HCT116 (cell line): ENCODE measurements around the gene CERS6. TPM values are rescaled to one million over a fixed set of nuclear protein-coding genes. Genes with fewer than 3 reads are reported as not detected.

Experiments
- ATAC-seq: fragments of 200-7000 bp; cut with Tn5 transposase; 2 replicates; pipeline ENCODE4 v1.9.1; 2020; ENCODE audit warnings: mild to moderate bottlenecking, moderate library complexity
- BruUV-seq: library from RNA; stranded (reverse); fragments of 400-500 nt; replicated peaks from 2 replicates; lab custom pipeline; 2021; lab: Mats Ljungman, UMichigan
- CTCF ChIA-PET: fragments of 300-600 bp; sonication (Branson Sonifier 250); formaldehyde crosslinking; loops from one replicate; lab custom pipeline; 2021; ENCODE audit warnings: antibody characterized with exemption; lab: Charles Lee
- POLR2A ChIA-PET: fragments of 300-600, 350-600 bp; sonication (Branson Sonifier 250); formaldehyde crosslinking; loops from one replicate; lab custom pipeline; 2021; ENCODE audit warnings: antibody characterized with exemption; lab: Charles Lee
- RAD21 ChIA-PET, 2 experiments: fragments of 300-600 bp; sonication (Branson Sonifier 250); formaldehyde crosslinking; loops; one replicate each; lab custom pipeline; 2023; ENCODE audit warnings: low total read pairs in 2 of 2; ENCODE audit not compliant: uncharacterized antibody in 2 of 2, unreplicated experiment in 2 of 2, low non-redundant PET in 1 of 2; lab: Charles Lee
- DNase-seq: peaks from one replicate; pipeline ENCODE4 v3.0.0-alpha.2; 2010; ENCODE audit warnings: low read depth, low spot score
- H2AFZ ChIP-seq: fragments of 200-600 bp; shearing (Covaris generic), sonication (generic); 2 replicates; pipeline ENCODE4 v1.6.1; 2017; ENCODE audit warnings: low read depth, mixed run types, mixed read lengths, antibody characterized with exemption, low read length; ENCODE audit not compliant: poor library complexity, severe bottlenecking
- H3K27ac ChIP-seq: 2 replicates; pipeline ENCODE4 v1.5.1; 2012; ENCODE audit warnings: low read depth, low read length
- H3K27me3 ChIP-seq: fragments of 200-600 bp; sonication (generic); 2 replicates; pipeline ENCODE4 v1.6.1; 2016; ENCODE audit warnings: mixed run types, low read length, mixed read lengths; ENCODE audit not compliant: insufficient read depth
- H3K36me3 ChIP-seq, 2 experiments: fragments of 200-500 bp in 1 of 2; fragments of 200-600 bp in 1 of 2; sonication (Bioruptor generic) in 1 of 2; sonication (generic) in 1 of 2; 2 replicates each; pipeline versions ENCODE4 v1.5.1 to v1.6.1; 2014 to 2016; ENCODE audit warnings: low read length in 2 of 2, inconsistent platforms in 1 of 2, mixed read lengths in 1 of 2, mixed run types in 1 of 2; ENCODE audit not compliant: insufficient read depth in 2 of 2, control insufficient read depth in 1 of 2
- H3K4me1 ChIP-seq, 2 experiments: fragments of 200-600 bp in 1 of 2; sonication (generic) in 1 of 2; 2 replicates each; pipeline versions ENCODE4 v1.5.1 to v1.6.1; 2012 to 2017; ENCODE audit warnings: low read length in 2 of 2, inconsistent platforms in 1 of 2, mild to moderate bottlenecking in 1 of 2, mixed read lengths in 1 of 2, mixed run types in 1 of 2, moderate library complexity in 1 of 2; ENCODE audit not compliant: insufficient read depth in 2 of 2, control insufficient read depth in 1 of 2
- H3K4me2 ChIP-seq: fragments of 200-600 bp; sonication (generic); 2 replicates; pipeline ENCODE4 v1.6.1; 2017; ENCODE audit warnings: mixed run types, low read length, mixed read lengths
- H3K4me3 ChIP-seq, 2 experiments: fragments of 200-600 bp in 1 of 2; sonication (generic) in 1 of 2; replicated peaks in 1 of 2; 2 replicates each; pipeline ENCODE4 v1.5.1; 2011 to 2016; ENCODE audit warnings: low read length in 2 of 2, control low read depth in 1 of 2, low read depth in 1 of 2, mild to moderate bottlenecking in 1 of 2, mixed read lengths in 1 of 2, mixed run types in 1 of 2
- H3K79me2 ChIP-seq: fragments of 200-600 bp; sonication (generic); 2 replicates; pipeline ENCODE4 v1.6.1; 2017; ENCODE audit warnings: mild to moderate bottlenecking, mixed run types, low read length, moderate library complexity, mixed read lengths; ENCODE audit not compliant: insufficient read depth
- H3K9ac ChIP-seq: fragments of 200-600 bp; sonication (generic); 2 replicates; pipeline ENCODE4 v1.6.1; 2016; ENCODE audit warnings: low read length, mixed read lengths
- H3K9me2 ChIP-seq: fragments of 200-600 bp; sonication (generic), shearing (Covaris generic); 2 replicates; pipeline ENCODE4 v1.6.1; 2017; ENCODE audit warnings: mixed run types, mild to moderate bottlenecking, moderate library complexity; ENCODE audit not compliant: insufficient read depth
- H3K9me3 ChIP-seq, 2 experiments: fragments of 200-500 bp in 1 of 2; fragments of 200-600 bp in 1 of 2; sonication (Bioruptor generic) in 1 of 2; sonication (generic) in 1 of 2; 2 replicates each; pipeline ENCODE4 v1.6.1; 2014 to 2017; ENCODE audit warnings: low read length in 2 of 2, mixed read lengths in 2 of 2, inconsistent platforms in 1 of 2, low read depth in 1 of 2, mild to moderate bottlenecking in 1 of 2, mixed run types in 1 of 2, moderate library complexity in 1 of 2; ENCODE audit not compliant: control insufficient read depth in 1 of 2, insufficient read depth in 1 of 2
- H4K20me1 ChIP-seq: fragments of 200-600 bp; sonication (generic), shearing (Covaris generic); 2 replicates; pipeline ENCODE4 v1.6.1; 2017; ENCODE audit warnings: mixed run types, mild to moderate bottlenecking, moderate library complexity; ENCODE audit not compliant: insufficient read depth
- CTCF ChIP-seq, 3 experiments: fragments of 200-600 bp in 1 of 3; sonication (generic) in 1 of 3; IDR thresholded peaks in 2 of 3; conservative IDR thresholded peaks in 1 of 3; 2 replicates each; pipeline ENCODE4 v1.5.1; 2012 to 2017; ENCODE audit warnings: low read depth in 2 of 3, low read length in 2 of 3, antibody characterized with exemption in 1 of 3, borderline replicate concordance in 1 of 3, control low read depth in 1 of 3, mild to moderate bottlenecking in 1 of 3, mixed read lengths in 1 of 3, mixed run types in 1 of 3, moderate library complexity in 1 of 3; ENCODE audit not compliant: insufficient read depth in 1 of 3
- EGR1 ChIP-seq: IDR thresholded peaks from 2 replicates; pipeline ENCODE4 v1.6.1; 2012; ENCODE audit warnings: low read depth
- FOSL1 ChIP-seq: IDR thresholded peaks from 2 replicates; pipeline ENCODE4 v1.6.1; 2012; ENCODE audit warnings: low read depth
- JUND ChIP-seq: IDR thresholded peaks from 2 replicates; pipeline ENCODE4 v1.6.1; 2012
- POLR2AphosphoS5 ChIP-seq: IDR thresholded peaks from 2 replicates; pipeline ENCODE4 v1.6.1; 2011; ENCODE audit warnings: mild to moderate bottlenecking, low read depth, low read length, moderate library complexity
- RAD21 ChIP-seq: IDR thresholded peaks from 2 replicates; pipeline ENCODE4 v1.6.1; 2012; ENCODE audit warnings: low read depth, mild to moderate bottlenecking
- SP1 ChIP-seq: IDR thresholded peaks from 2 replicates; pipeline ENCODE4 v1.6.1; 2012; ENCODE audit warnings: low read depth
- TCF7L2 ChIP-seq: IDR thresholded peaks from 2 replicates; pipeline ENCODE4 v1.7.0; 2011; ENCODE audit warnings: borderline replicate concordance, inconsistent platforms; ENCODE audit not compliant: insufficient read depth, insufficient read length; ENCODE audit errors: extremely low read depth
- ZFX ChIP-seq: fragments of 450-650 bp; IDR thresholded peaks from 2 replicates; pipeline ENCODE4 v1.6.1; 2017
- intact Hi-C: fragments of 100-400 bp; cut with micrococcal nuclease; formaldehyde crosslinking; loops from 2 replicates; pipeline ENCODE4 v1.10.0; 2022
- total RNA-seq: library from RNA; stranded (reverse); gene quantifications from one replicate; pipeline ENCODE4 v1.2.1, GENCODE V29; 2021; ENCODE audit not compliant: unreplicated experiment

The CERS6 gene
- total RNA-seq, 1 experiment from 2014 or later = 37.0 TPM

DNA sequence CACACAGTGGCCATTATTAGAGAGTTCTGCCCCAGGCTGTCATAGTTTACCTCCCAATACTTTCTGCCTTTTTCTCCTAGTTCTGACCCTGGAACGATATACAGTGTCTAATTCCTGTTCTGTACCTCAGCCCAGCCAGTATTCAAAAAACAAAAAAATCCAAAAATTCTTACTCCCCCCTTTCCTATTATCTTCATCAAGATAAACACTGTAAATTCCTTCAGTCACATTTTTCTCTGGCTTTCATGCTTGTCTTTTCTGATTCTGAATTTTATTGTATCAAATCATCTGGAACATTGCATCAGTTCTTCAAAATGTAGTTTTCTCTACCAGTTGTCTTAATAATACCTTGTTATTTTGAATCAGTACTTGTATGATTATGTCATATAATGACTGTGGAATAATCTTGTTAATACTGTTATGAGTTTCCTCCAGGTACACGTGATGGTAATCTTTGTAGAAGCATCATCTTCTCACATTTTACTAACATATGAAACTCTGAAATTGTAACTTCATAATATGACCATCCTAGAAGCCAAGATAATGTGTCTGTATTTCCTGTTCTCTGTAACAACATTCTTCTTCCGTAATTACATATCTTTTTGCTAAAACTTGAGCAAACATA, 267.3 kb downstream of the CERS6 start:
- no peak for ATAC-seq
- Histone ChIP-seq H3K27me3 (no peaks in the 10 kb centered on the region), H3K27ac (no peak overlapping the region), H3K9ac (no peak overlapping the region), H4K20me1 (no peaks in the 10 kb centered on the region; the same call in 1 of the 2 replicates), H2AFZ (no peak overlapping the region), H3K4me1 (peaks cover 0 to 3% of the 10 kb centered on the region in 2 experiments; a peak in 1 of 4 replicates), H3K4me3 (no peak overlapping the region), H3K9me3 (no peaks in the 10 kb centered on the region), H3K79me2 (no peaks in the 10 kb centered on the region), H3K9me2 (no peaks in the 10 kb centered on the region), H3K36me3 (no peaks in the 10 kb centered on the region), H3K4me2 (no peak overlapping the region)
- RAD21 ChIA-PET = no interaction called here
- intact Hi-C loops = no loop called here
- TF ChIP-seq SP1 (no peak), JUND (no peak), RAD21 (no peak), CTCF (IDR thresholded peaks at IDR 0.05 in 2 of 3, conservative IDR thresholded peaks at IDR 0.05 in 1 of 3; ENCODE audit: borderline replicate concordance in 1 of 3, insufficient read depth in 1 of 3, low read depth in 2 of 3, low read length in 2 of 3) (no peak), FOSL1 (no peak), POLR2AphosphoS5 (no peak), ZFX (no peak), TCF7L2 (no peak), EGR1 (no peak)
- CTCF ChIA-PET = no interaction called here
- no TSS peak for BruUV-seq
- POLR2A ChIA-PET = no interaction called here
- no peak for DNase-seq
